Measurements from ENCODE around the gene RAP1GAP2. TPM values are rescaled to one million over a fixed set of nuclear protein-coding genes. Genes with fewer than 3 reads are reported as not detected.

Gene RAP1GAP2
- polyA plus RNA-seq, 1 of the 3 experiments (the other 2 are of a cell fraction): 22.0 TPM

DNA sequence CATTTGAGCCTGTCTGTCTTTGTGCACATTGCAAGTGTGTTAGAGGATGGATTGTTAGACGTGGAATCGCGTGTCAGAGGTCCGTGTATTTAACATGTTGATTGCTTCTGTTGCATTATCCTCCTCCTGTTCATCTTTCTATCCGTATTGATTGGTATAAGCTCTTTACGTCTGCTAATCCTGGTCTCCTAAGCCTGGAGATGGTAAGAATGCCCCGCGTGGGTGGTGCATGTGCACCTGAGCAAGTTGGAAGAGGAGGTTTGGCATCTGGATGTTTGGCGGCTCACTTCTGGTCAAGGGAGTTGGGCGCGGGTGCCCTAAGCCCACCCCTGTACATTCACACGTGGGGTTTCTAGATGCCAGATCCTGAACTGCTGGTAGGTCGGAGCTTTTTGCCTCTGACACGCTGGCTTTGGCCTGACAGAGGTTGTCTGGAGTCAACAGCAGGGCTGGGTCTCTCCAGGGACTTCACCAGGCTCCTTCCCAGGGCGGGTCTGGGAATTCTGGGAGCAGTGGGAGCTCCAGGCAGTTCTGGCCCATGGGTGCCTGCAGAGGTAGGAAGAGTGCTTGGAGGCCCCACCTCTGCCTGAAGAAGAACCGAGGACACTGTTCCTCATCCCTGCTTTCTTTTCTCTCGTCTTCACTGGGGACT lies 159.8 kb downstream of the RAP1GAP2 start:
- ChIA-PET CTCF (interaction anchor here (1.0 to 1.9 kb wide), 4 partner anchors 26 to 108 kb away, joined by 3 to 6 read pairs (median 4); no protein-coding TSS in a partner anchor), POLR2A (no interaction called here)
- Histone ChIP-seq H3K27ac (ENCODE audit: low read depth in 2 of 2, low read length in 1 of 2) (peak overlapping the region; percentile 31 to 95; a peak in 3 of 4 replicates), H4K20me1 (ENCODE audit: insufficient read depth) (no peaks in the 10 kb centered on the region), H3K4me3 (ENCODE audit: low read depth in 2 of 2, low read length in 1 of 2) (no peak overlapping the region; a peak in 1 of 4 replicates), H3K36me3 (replicated peaks in 1 of 2; ENCODE audit: control insufficient read depth in 1 of 2, insufficient read depth in 2 of 2, low read length in 1 of 2) (no peaks in the 10 kb centered on the region), H3K27me3 (ENCODE audit: insufficient read depth) (no peaks in the 10 kb centered on the region), H3K79me2 (ENCODE audit: insufficient read depth) (peaks cover 69% of the 10 kb centered on the region), H3K9me2 (no peaks in the 10 kb centered on the region), H2AFZ (ENCODE audit: low read depth) (no peak overlapping the region), H3K9me3 (no peaks in the 10 kb centered on the region), H3F3A (replicated peaks; ENCODE audit: insufficient read depth) (peaks cover 25% of the 10 kb centered on the region), H3K4me1 (ENCODE audit: control insufficient read depth in 1 of 2, insufficient read depth in 2 of 2, low read depth in 1 of 2, low read length in 1 of 2) (peaks cover 46 to 50% of the 10 kb centered on the region in 2 experiments), H3K4me2 (peak overlapping the region; percentile 56), H3K9ac (peak overlapping the region; percentile 63)
- TF ChIP-seq RAD21 (IDR thresholded peaks at IDR 0.05; ENCODE audit: low read length) (no peak), FOXJ3 (CRISPR knock-in tag; IDR thresholded peaks at IDR 0.05) (no peak), TEAD4 (IDR thresholded peaks at IDR 0.05; ENCODE audit: borderline replicate concordance, insufficient read depth) (no peak), FOXM1 (IDR thresholded peaks at IDR 0.05; ENCODE audit: low read depth) (no peak), RFX5 (IDR thresholded peaks at IDR 0.05; ENCODE audit: low read length) (no peak), SIN3A (IDR thresholded peaks at IDR 0.05; ENCODE audit: borderline replicate concordance, low read depth, low read length) (no peak), TAF1 (IDR thresholded peaks at IDR 0.05; ENCODE audit: borderline replicate concordance, low read depth, low read length) (no peak), CHD2 (IDR thresholded peaks at IDR 0.05; ENCODE audit: low read length, partially characterized antibody) (no peak), RXRA (IDR thresholded peaks at IDR 0.05; ENCODE audit: borderline replicate concordance, low read depth) (no peak), POLR2AphosphoS5 (IDR thresholded peaks at IDR 0.05; ENCODE audit: low read depth, low read length) (no peak), RCOR1 (IDR thresholded peaks at IDR 0.05; ENCODE audit: low read length) (no peak), TCF12 (IDR thresholded peaks at IDR 0.05) (no peak), MEF2A (IDR thresholded peaks at IDR 0.05; ENCODE audit: borderline replicate concordance, low read depth) (no peak), FOSL2 (IDR thresholded peaks at IDR 0.05; ENCODE audit: borderline replicate concordance, low read depth) (no peak), YY1 (IDR thresholded peaks at IDR 0.05; ENCODE audit: low read depth) (no peak)
- TF ChIP-seq, protein P1, sequence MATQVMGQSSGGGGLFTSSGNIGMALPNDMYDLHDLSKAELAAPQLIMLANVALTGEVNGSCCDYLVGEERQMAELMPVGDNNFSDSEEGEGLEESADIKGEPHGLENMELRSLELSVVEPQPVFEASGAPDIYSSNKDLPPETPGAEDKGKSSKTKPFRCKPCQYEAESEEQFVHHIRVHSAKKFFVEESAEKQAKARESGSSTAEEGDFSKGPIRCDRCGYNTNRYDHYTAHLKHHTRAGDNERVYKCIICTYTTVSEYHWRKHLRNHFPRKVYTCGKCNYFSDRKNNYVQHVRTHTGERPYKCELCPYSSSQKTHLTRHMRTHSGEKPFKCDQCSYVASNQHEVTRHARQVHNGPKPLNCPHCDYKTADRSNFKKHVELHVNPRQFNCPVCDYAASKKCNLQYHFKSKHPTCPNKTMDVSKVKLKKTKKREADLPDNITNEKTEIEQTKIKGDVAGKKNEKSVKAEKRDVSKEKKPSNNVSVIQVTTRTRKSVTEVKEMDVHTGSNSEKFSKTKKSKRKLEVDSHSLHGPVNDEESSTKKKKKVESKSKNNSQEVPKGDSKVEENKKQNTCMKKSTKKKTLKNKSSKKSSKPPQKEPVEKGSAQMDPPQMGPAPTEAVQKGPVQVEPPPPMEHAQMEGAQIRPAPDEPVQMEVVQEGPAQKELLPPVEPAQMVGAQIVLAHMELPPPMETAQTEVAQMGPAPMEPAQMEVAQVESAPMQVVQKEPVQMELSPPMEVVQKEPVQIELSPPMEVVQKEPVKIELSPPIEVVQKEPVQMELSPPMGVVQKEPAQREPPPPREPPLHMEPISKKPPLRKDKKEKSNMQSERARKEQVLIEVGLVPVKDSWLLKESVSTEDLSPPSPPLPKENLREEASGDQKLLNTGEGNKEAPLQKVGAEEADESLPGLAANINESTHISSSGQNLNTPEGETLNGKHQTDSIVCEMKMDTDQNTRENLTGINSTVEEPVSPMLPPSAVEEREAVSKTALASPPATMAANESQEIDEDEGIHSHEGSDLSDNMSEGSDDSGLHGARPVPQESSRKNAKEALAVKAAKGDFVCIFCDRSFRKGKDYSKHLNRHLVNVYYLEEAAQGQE (IDR thresholded peaks at IDR 0.05; ENCODE audit: low read depth, low read length): no peak
- TF ChIP-seq, protein P2, sequence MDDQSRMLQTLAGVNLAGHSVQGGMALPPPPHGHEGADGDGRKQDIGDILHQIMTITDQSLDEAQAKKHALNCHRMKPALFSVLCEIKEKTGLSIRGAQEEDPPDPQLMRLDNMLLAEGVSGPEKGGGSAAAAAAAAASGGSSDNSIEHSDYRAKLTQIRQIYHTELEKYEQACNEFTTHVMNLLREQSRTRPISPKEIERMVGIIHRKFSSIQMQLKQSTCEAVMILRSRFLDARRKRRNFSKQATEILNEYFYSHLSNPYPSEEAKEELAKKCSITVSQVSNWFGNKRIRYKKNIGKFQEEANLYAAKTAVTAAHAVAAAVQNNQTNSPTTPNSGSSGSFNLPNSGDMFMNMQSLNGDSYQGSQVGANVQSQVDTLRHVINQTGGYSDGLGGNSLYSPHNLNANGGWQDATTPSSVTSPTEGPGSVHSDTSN (IDR thresholded peaks at IDR 0.05): no peak
- TF ChIP-seq, protein P3, sequence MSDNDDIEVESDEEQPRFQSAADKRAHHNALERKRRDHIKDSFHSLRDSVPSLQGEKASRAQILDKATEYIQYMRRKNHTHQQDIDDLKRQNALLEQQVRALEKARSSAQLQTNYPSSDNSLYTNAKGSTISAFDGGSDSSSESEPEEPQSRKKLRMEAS (IDR thresholded peaks at IDR 0.05; ENCODE audit: low read depth): no peak
- TF ChIP-seq, protein P4, sequence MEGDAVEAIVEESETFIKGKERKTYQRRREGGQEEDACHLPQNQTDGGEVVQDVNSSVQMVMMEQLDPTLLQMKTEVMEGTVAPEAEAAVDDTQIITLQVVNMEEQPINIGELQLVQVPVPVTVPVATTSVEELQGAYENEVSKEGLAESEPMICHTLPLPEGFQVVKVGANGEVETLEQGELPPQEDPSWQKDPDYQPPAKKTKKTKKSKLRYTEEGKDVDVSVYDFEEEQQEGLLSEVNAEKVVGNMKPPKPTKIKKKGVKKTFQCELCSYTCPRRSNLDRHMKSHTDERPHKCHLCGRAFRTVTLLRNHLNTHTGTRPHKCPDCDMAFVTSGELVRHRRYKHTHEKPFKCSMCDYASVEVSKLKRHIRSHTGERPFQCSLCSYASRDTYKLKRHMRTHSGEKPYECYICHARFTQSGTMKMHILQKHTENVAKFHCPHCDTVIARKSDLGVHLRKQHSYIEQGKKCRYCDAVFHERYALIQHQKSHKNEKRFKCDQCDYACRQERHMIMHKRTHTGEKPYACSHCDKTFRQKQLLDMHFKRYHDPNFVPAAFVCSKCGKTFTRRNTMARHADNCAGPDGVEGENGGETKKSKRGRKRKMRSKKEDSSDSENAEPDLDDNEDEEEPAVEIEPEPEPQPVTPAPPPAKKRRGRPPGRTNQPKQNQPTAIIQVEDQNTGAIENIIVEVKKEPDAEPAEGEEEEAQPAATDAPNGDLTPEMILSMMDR (IDR thresholded peaks at IDR 0.05): no peak
- DNase-seq: no peak
- 95% methylated on average over 15 of the region's 17 CpGs for WGBS (ENCODE audit: low lambda C conversion rate)

Measured in SK-N-SH (cell line).